Suppressor macrophage (primary cell): ENCODE results near the gene KIRREL3.

Experiments
- DNase-seq, 4 experiments: peaks; one replicate each; pipeline ENCODE4 v3.0.0-alpha.2; 2020 to 2022
- total RNA-seq, 17 experiments: gene quantifications; one replicate each; lab custom pipeline; 2026; ENCODE audit warnings: mixed read lengths in 6 of 17, inconsistent platforms in 3 of 17; lab: John Stamatoyannopoulos, UW

KIRREL3 gene
- total RNA-seq, result 0 to 2.0 (median 0) reads per million in 17 experiments

- DNase-seq, result no peak
Observed at GRCh38 chr11:127000291-127000968, at the start of gene KIRREL3. TSS of gene KIRREL3 (minus strand) at chr11:127000770.

GRCh38 chr11:127050186-127050585 is 49.6 kb upstream of the KIRREL3 start:
- DNase-seq, result no peak

GRCh38 chr11:127049486-127049885 is 48.9 kb upstream of the KIRREL3 start:
- DNase-seq, result no peak

- no peak for DNase-seq
Observed at GRCh38 chr11:127044535-127044934, 44.0 kb upstream of the KIRREL3 start.

DNA sequence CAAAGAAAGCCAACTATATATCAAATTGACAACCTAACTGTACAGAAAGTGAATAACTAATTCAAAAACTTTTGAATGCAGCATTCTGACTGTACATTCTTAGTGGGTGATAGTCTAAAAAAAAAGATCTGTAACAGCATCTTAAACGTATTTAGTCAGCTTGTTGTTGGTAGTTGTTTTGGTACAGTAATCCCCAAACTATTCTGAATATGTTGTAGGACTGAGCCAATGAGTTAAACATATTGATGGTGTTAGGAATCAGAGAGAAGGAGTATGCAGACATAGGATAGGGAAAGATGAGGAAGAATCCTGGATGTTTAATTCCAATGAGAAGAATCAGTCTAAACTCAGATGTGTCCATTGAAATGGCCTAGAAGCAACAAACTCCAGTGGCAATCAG is 41.9 kb upstream of the KIRREL3 start:
- DNase-seq, result no peak

GRCh38 chr11:127039591-127039990 is 39.0 kb upstream of the KIRREL3 start:
- DNase-seq, result no peak

DNA sequence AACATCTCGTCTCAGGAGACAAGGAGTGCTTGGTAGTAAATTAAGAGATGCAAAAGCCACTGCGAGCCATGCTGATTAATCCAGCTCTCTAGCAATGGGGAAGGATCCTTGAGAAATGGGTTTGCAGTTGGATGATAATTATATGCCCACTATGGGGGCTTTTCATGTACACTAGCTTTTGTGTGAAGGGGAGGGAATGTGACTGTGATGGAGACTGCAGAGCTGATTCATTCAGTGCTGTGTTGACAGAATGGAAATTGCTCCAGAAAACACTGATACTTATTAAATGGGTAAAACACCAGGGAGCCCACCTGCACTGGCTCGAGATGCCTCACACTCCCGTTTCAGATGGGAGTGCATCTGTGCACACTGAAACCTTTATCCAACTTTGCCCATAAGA is 37.0 kb upstream of the KIRREL3 start:
- DNase-seq, result no peak

- DNase-seq, result no peak
Observed at GRCh38 chr11:127037001-127037400, 36.4 kb upstream of the KIRREL3 start.

DNA sequence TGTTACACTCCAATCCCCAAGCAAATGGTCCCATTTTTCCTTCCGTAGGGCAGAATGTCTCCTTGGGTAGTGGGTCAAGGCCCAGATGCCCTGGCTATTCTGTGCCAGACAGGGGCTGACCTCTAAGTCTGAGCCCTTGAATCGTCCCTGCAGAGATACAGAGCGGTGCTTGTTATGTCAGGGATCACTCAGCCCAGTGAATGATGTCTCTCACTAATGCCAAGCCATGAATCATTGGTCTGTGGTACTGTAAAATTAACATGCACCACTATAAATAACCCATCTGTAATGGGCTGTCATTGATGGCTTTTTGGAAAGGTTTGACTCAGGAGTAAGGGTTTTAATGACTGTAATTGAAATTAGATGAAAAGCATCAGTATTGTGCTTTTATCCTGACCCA is 35.3 kb upstream of the KIRREL3 start:
- DNase-seq, result no peak

GRCh38 chr11:127034973-127035372 is 34.4 kb upstream of the KIRREL3 start:
- no peak for DNase-seq

DNA sequence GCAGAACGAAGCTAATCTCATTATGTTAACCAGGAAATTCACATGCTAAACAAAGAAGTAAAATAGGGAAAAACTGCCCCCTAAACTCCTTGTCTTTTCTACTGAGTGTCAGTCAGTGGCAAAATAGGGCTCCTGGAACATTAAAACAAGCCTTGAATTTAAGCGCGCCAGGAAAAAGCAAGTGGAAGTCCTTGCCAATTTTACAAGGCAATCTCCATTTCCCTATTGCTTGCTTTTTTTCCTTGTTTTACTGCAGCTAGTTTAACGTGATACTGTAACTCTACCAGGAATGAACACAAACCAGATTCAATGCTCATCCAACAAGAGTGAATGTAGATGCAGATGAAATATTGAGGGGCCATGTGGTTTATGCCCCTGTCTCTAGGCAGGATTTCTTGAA is 28.1 kb upstream of the KIRREL3 start:
- no peak for DNase-seq

DNA sequence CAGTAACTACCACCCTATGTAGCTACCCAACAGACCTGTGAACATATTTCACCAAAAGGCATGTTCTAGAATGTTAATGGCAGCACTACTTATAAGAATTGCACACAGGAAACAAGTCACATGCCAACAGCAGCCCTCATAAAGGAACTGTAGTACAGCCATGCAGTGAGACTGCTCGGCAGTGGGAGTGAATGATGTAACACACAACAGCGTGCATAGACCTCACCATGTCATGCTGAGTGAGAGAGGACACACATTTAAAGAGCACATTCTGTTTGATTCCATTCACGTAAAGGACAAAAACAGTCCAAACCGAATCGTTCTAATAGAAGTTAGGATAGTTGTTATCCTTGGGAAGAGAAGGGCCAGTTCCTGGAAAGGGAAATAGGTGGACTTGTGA is 27.2 kb upstream of the KIRREL3 start:
- DNase-seq, result no peak

GRCh38 chr11:127027000-127027399 is 26.4 kb upstream of the KIRREL3 start:
- DNase-seq, result no peak

DNA sequence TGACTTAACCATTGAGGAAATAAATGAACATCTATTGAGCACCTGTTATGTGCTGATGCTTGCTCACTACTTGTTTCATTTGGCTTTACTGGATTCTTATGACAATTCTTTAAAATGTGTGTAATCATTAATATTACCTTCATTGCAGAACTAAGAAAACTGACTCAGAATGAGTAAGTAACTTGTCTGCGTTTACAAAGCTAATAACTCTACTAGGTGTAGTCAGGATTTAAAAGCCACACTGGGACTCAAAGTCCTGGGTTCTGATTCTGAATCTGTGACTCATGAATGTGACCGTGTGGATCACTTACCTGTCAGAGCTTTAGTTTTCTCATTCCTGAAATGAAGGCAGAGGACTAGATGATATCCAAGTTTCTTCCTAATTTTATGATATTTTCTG is 23.4 kb upstream of the KIRREL3 start:
- no peak for DNase-seq

DNA sequence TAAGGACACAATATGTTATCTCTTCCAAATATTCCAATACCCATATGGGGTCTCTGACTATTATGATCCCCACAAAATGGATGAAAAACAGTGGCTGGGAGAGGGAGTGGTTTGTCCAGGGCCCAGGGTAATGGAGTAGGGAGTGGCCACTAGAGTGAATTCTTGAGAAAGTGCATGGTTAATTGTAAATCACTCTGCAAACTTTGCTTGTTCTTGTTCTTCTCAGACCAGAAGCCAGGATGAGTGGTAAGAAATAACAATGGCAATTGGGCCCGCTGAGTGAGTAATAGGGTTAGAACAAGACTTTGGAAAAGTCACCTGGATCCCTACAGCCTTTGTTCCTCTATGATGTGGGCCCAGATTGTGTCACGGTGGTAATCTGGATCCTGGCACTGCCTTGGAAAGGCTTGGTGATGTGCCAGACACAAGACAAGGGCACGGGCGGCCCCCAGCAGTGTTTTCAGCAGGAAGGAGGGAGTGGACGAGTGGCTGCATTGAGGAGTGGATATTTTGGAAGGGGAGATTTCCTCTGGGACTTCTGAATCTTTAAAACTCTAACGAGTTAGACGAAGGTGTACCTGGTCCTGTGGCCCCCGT is 18.2 kb upstream of the KIRREL3 start:
- no peak for DNase-seq

DNA sequence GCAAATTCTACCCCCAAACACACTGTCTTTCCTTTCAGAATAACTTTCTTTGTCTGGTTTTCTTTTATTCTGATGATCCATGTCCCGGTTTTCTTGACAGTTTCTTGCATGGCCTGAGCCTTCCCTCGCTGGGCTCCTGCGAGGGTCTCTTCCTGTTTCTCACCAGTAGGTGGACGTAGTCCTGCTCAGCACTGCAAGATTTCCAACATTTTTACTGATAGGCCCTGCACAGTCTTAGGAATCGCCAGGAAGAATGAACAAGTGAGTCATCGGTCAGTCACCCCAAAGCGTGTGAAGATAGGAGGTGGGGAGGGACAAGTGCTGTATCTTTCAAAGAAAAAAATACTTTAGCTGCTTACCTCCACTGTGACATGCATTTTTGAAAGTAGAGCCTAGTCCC is 16.9 kb upstream of the KIRREL3 start:
- no peak for DNase-seq

DNA sequence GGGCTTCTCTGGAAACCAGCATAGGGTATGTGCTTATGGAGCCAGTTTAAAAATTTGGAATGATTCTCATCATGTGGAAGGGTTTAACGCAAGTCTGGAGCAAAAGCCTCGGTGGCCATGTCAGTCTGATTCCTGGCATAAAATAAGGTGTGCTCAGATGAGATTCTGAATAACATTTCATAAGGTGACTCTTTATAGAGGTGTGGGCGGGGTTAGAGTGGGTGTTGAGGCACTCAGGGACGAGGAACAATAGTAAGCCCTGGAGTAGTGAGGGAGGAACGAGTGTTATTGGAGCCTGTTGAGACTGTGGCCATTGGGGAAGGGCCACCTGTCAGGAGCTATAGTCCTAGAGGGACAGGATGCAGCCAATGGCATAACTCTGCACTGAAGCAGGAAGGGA is 13.0 kb upstream of the KIRREL3 start:
- no peak for DNase-seq

- no peak for DNase-seq
Observed at GRCh38 chr11:127006311-127006710, 5.7 kb upstream of the KIRREL3 start.

DNA sequence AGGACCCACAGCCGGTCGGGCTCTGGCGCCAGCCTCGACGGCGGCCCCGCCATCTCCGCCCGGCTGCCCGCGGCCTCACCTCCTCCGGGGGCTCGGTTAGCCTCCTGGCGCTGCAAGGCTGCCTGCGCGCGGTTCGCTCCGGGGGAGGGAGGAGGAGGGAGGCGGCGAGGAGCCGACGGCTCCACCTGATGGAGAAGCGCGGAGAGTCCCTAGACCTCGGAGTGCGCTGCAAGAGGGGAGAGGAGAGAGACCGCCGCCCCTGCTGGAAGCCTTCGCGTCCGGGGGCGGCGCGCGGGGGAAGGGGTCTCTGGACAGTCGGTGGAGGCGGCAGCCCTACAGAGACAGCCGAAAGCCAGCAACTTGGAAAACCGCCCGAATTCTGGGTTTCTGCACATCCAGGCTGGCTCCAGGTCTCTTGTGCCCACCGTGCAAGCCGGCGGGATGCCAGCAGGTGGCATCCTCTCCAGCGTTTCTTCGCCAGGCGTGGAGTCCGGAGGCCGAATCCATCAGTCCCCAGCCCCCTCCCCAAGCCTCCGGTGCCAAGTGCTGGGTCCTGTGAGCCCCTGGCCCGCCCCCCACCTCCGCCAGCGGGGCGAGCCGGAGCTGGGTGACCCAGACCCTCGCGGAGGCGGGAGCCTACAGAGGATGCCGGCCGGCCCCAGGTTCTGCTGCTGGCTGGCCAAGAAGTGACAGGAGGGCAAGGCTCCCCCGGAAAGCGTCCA is 2.9 kb upstream of the KIRREL3 start:
- DNase-seq, result no peak

GRCh38 chr11:127002669-127003259 is 2.2 kb upstream of the KIRREL3 start:
- DNase-seq, result no peak

DNA sequence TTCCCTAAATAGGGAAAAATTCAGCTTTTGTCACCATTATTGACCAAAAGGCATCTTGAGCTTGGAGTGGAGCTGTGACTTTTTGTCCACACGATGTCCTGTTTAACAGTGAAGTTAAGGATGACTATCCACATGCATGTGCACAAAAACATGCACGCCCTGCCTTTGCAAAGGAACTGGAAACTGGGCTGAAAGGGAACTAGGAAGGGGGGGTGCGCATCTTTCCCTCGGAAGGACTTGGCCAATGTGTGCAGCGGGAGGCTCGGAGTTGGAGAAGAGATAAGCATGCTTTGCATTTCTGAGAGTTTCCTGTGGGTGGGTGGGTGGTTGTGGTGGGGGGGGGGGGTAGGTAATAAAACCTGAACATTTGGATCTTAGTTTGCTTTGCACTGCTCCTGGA is 411 bp upstream of the KIRREL3 start:
- peak in 1 of 4 experiments; percentile 2 for DNase-seq

- DNase-seq, result no peak
Observed at GRCh38 chr11:126999366-126999765, 1.2 kb downstream of the KIRREL3 start.

- no peak for DNase-seq
Observed at GRCh38 chr11:126997641-126998040, 2.9 kb downstream of the KIRREL3 start.

DNA sequence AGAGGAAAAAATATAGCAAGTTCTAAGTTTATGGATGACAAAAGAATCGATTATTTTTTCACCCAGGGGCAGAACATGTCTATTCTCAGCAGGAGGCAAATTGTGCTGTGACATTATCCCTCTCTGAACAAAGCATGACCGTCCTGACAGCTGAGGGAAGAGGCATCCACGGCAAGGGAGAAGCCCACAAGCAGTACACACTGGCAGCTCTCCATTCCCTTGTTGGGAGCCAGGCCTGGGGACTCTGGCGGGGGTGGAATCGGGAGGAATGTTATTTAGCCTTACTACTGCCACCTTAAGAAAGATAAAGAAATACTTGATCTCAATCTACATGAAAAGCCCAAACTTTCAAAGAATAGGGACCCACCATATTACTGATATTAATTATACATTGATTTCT is 3.4 kb downstream of the KIRREL3 start:
- no peak for DNase-seq
